SK-N-DZ (cell line): ENCODE measurements around the gene NIPSNAP3A.

ENCODE experiments used
- DNase-seq: peaks from one replicate; pipeline ENCODE4 v3.0.0-alpha.2; 2015; ENCODE audit warnings: low spot score

Gene NIPSNAP3A

GRCh38 chr9:104774831-104775573, 27.5 kb downstream of the NIPSNAP3A start:
- DNase-seq, result no peak

DNA sequence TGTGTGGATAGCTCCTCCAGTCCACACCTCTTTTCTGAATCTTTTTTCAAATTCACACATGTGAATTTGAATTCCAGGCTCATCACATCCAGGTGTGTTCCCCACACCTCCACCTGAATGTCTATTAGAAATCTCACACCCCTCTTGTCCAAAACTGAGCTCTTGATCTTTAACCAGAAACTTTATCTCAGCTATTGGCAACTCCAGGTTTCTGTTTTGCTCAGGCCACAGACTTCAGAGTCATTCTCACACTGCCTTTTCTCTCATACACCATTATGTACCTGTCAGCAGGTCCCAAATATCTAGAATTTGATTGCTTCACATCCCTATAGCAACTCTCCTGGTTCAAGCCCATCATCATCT, 28.1 kb downstream of the NIPSNAP3A start:
- DNase-seq, result no peak

- DNase-seq, result no peak
Measured at GRCh38 chr9:104775976-104776375, 28.5 kb downstream of the NIPSNAP3A start.

GRCh38 chr9:104776797-104777196, 29.3 kb downstream of the NIPSNAP3A start:
- no peak for DNase-seq

DNA sequence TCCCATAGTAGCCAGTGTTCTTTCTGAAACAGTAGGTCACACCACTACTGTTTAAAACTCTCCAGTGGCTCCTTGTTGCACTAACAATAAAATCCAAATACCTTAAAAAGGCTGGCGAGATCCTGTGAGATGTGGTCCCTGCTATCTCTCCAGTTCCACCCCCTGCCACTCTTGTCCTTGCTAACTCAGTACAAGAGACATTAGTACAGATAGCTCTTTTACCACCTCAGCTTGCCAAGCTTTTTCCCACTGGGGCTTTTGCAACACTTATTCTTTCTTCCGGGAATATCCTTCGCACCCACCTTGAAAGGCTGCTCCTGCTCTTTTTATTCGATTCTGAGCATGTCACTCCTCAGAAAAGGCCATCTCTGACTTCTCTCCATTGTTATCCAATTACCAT, 31.3 kb downstream of the NIPSNAP3A start:
- DNase-seq, result no peak

DNA sequence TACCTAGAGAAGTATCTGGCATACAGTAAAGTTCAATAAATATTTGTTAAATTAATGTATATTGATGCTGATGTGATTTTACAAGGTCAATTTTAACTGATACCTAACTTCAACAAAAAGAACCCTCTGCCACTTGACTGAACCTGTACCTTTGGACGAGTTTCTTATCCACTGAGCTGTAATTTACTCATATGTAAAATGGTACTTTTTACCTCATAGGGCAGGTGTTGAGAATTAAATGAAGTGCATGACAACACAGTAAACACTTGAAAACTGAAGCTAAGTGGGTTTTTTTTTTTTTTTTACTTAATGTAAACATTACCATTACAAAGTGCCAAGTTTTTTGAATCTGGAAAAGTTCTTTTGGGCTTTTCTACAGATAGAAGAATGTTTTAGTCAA, 31.9 kb downstream of the NIPSNAP3A start:
- DNase-seq, result no peak

GRCh38 chr9:104779946-104780535, 32.6 kb downstream of the NIPSNAP3A start:
- no peak for DNase-seq

GRCh38 chr9:104780796-104781395, 33.4 kb downstream of the NIPSNAP3A start:
- DNase-seq, result no peak

GRCh38 chr9:104783588-104783987, 36.1 kb downstream of the NIPSNAP3A start:
- no peak for DNase-seq

- DNase-seq, result no peak
Measured at GRCh38 chr9:104784098-104784497, 36.6 kb downstream of the NIPSNAP3A start.

DNA sequence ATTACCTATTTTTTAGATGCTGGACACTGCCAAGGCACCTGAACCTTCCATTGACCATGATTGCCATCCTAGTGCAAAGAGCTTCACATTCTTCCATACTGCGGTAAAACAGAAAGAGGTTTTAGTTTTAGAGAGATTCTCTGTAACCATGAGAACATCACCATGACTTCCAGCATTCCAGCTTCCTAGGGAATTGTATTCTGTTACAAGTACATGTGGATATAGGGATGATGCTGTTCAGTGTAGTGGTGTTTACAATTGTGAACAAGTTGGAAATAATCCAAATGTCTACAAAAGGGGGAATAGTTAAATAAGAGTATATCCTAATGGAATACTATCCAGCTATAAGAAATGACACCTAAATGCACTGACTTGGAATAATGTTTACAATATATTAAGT, 38.8 kb downstream of the NIPSNAP3A start:
- no peak for DNase-seq

- peak; percentile 88 for DNase-seq
Measured at GRCh38 chr9:104787306-104788015, 40.0 kb downstream of the NIPSNAP3A start.

- no peak for DNase-seq
Measured at GRCh38 chr9:104788251-104788650, 40.8 kb downstream of the NIPSNAP3A start.

- DNase-seq, result no peak
Measured at GRCh38 chr9:104794070-104794469, 46.6 kb downstream of the NIPSNAP3A start.

DNA sequence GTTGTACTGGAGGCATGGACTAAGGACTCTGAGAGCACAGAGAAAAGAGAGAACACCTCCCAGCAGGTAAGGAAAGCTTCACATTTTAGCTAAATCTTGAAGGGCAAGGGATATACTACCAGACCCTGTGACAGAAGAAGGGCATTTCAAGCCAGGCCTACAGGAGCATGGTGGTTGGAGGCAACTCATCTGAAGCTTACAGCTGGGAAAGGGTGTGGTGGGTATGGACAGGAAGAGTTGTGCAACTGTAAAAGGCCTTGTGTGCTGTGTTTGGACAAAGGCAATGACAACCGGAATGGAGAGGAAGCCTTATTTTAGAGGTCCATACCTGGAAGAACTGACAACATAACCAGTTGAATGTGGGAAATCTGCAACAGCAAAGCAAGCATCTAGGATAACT, 47.6 kb downstream of the NIPSNAP3A start:
- DNase-seq, result no peak

DNA sequence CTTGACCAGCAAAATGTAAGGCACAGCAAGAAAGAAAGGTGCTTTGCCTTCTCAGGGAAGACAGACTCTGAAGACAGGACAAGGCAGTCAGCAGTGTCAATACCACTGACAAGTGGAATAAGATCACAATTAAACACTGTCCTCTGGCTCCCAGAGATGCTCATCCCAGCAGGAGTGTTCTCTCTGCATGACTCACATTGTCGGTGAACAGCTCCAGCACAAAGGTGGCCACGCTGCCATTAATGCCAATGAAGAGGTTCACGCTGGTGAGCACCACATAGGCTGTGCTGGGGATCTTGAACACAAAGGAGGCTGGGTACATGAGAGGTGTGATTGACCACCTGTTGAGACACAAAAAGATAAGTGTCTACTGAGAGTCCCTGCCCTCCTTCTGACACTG, 48.4 kb downstream of the NIPSNAP3A start:
- DNase-seq, result no peak

GRCh38 chr9:104798209-104798995, 50.9 kb downstream of the NIPSNAP3A start:
- peak; percentile 89 for DNase-seq

GRCh38 chr9:104800068-104800785, 52.7 kb downstream of the NIPSNAP3A start:
- no peak for DNase-seq

- DNase-seq, result no peak
Measured at GRCh38 chr9:104802110-104802509, 54.6 kb downstream of the NIPSNAP3A start.

- DNase-seq, result no peak
Measured at GRCh38 chr9:104802906-104803305, 55.4 kb downstream of the NIPSNAP3A start.

DNA sequence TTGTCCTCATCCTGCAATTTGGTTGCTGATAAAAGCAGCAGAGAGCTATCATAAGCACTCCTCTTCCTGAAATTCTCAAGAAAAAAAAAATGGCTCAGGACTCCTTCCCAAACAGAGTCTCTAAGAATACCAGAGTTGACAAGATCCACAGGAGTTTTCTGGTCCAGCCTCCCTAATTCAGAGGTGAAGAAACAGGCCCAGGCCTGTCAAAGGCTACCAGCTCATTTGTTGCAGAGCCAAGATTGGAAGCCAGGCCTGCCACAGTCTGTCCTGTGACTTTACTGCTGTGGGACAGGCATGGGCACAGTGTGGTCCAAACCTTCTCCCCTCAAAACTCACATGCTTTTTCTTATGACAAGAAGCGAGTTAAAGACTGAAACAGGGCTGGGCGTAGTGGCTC, 58.0 kb downstream of the NIPSNAP3A start:
- DNase-seq, result no peak
